HepG2 (cell line): ENCODE results near the gene THRA. TPM values are rescaled to one million over a fixed set of nuclear protein-coding genes. Genes with fewer than 3 reads are reported as not detected.
A peak's percentile ranks its signal among the peaks of the same experiment; 100 is the strongest.

Experiments used
- CC2D1A ChIP-seq: sonication (generic); formaldehyde crosslinking; IDR thresholded peaks from 2 replicates; pipeline ENCODE4 v1.8.1; 2023; ENCODE audit warnings: mild to moderate bottlenecking, missing genetic modification reagents
- DNMT3B ChIP-seq: conservative IDR thresholded peaks from 2 replicates; pipeline ENCODE4 v1.6.1; 2016; ENCODE audit warnings: missing biosample characterization, control low read depth
- FLYWCH1 ChIP-seq: sonication (generic); formaldehyde crosslinking; IDR thresholded peaks from 2 replicates; pipeline ENCODE4 v1.8.1; 2023; ENCODE audit warnings: mild to moderate bottlenecking, missing genetic modification reagents
- HDAC1 ChIP-seq: sonication (generic); formaldehyde crosslinking; IDR thresholded peaks from 2 replicates; pipeline ENCODE4 v1.5.1; 2020; ENCODE audit warnings: mild to moderate bottlenecking, missing genetic modification reagents
- HOXD1 ChIP-seq: sonication (generic); formaldehyde crosslinking; IDR thresholded peaks from 2 replicates; pipeline ENCODE4 v1.5.0; 2020; ENCODE audit warnings: missing genetic modification reagents
- KAT8 ChIP-seq: IDR thresholded peaks from 2 replicates; pipeline ENCODE4 v1.6.1; 2016; ENCODE audit warnings: missing genetic modification reagents, missing compliant biosample characterization
- KDM5A ChIP-seq: fragments of 200-600 bp; sonication (generic); IDR thresholded peaks from 2 replicates; pipeline ENCODE4 v1.7.0; 2018; ENCODE audit warnings: antibody characterized with exemption, mild to moderate bottlenecking, low read length, borderline replicate concordance
- NAIF1 ChIP-seq: sonication (generic); formaldehyde crosslinking; IDR thresholded peaks from 2 replicates; pipeline ENCODE4 v1.5.0; 2020; ENCODE audit warnings: mild to moderate bottlenecking, missing genetic modification reagents, borderline replicate concordance
- RFX1 ChIP-seq: fragments of 450-650 bp; IDR thresholded peaks from 2 replicates; pipeline ENCODE4 v1.6.1; 2017
- SAP130 ChIP-seq: IDR thresholded peaks from 2 replicates; pipeline ENCODE4 v1.6.1; 2016; ENCODE audit warnings: low read depth
- SIX4 ChIP-seq: sonication (generic); formaldehyde crosslinking; IDR thresholded peaks from 2 replicates; pipeline ENCODE4 v1.4.0; 2020; ENCODE audit warnings: missing genetic modification reagents
- SKI ChIP-seq: fragments of 450-650 bp; IDR thresholded peaks from one replicate; pipeline ENCODE4 v1.6.1; 2018; ENCODE audit warnings: mild to moderate bottlenecking; ENCODE audit not compliant: partially characterized antibody
- SNAPC2 ChIP-seq: sonication (generic); formaldehyde crosslinking; IDR thresholded peaks from 2 replicates; pipeline ENCODE4 v1.8.1; 2022; ENCODE audit warnings: mild to moderate bottlenecking, missing genetic modification reagents
- TMF1 ChIP-seq: sonication (generic); formaldehyde crosslinking; IDR thresholded peaks from 2 replicates; pipeline ENCODE4 v1.8.1; 2022; ENCODE audit warnings: low read depth, missing genetic modification reagents
- ZNF317 ChIP-seq: sonication (generic); formaldehyde crosslinking; IDR thresholded peaks from 2 replicates; pipeline ENCODE4 v1.5.0; 2020; ENCODE audit warnings: mild to moderate bottlenecking, missing genetic modification reagents
- ZNF33A ChIP-seq: sonication (generic); formaldehyde crosslinking; IDR thresholded peaks from 2 replicates; pipeline ENCODE4 v1.5.1; 2020; ENCODE audit warnings: missing genetic modification reagents, mild to moderate bottlenecking, moderate library complexity, borderline replicate concordance
- ZNF383 ChIP-seq: sonication (generic); formaldehyde crosslinking; IDR thresholded peaks from 2 replicates; pipeline ENCODE4 v1.4.0; 2020; ENCODE audit warnings: missing genetic modification reagents, mild to moderate bottlenecking, borderline replicate concordance
- ZNF558 ChIP-seq: sonication (generic); formaldehyde crosslinking; IDR thresholded peaks from 2 replicates; pipeline ENCODE4 v1.9.0; 2022; ENCODE audit warnings: mild to moderate bottlenecking, missing genetic modification reagents, borderline replicate concordance
- ZNF839 ChIP-seq: sonication (generic); formaldehyde crosslinking; IDR thresholded peaks from 2 replicates; pipeline ENCODE4 v1.4.0; 2020; ENCODE audit warnings: missing genetic modification reagents, mild to moderate bottlenecking, borderline replicate concordance
- ZNF879 ChIP-seq: sonication (generic); formaldehyde crosslinking; IDR thresholded peaks from 2 replicates; pipeline ENCODE4 v1.8.1; 2023; ENCODE audit warnings: missing genetic modification reagents
- polyA plus RNA-seq, 8 experiments: library from polyadenylated mRNA; depleted of rRNA in 3 of 8; stranded (reverse) in 7 of 8; unstranded in 1 of 8; fragments of >200 nt; fragmentation: Illumina TruSeq in 4 of 8; extraction: Trizol in 4 of 8; gene quantifications; 2 replicates each; pipeline versions ENCODE4 v1.2.1 to v1.2.3, GENCODE V29; 2011 to 2016; ENCODE audit warnings: low read depth in 4 of 8, missing spikeins in 1 of 8, mixed read lengths in 1 of 8; ENCODE audit not compliant: insufficient read depth in 1 of 8
- total RNA-seq, 5 experiments: library from RNA; depleted of rRNA; stranded (reverse); fragments of >200 nt; fragmentation: Illumina TruSeq; extraction: Trizol; gene quantifications; 2 replicates each; pipeline ENCODE4 v1.2.3, GENCODE V29; 2016; ENCODE audit warnings: low read depth in 1 of 5
- TF ChIP-seq, protein P1 (sequence below): sonication (generic); formaldehyde crosslinking; conservative IDR thresholded peaks from 2 replicates; pipeline ENCODE4 v1.4.0; 2020; ENCODE audit warnings: missing genetic modification reagents
- TF ChIP-seq, protein P2 (sequence below): sonication (generic); formaldehyde crosslinking; IDR thresholded peaks from 2 replicates; pipeline ENCODE4 v1.4.0; 2020; ENCODE audit warnings: mild to moderate bottlenecking, missing genetic modification reagents, borderline replicate concordance
- TF ChIP-seq, protein P3 (sequence below): sonication (generic); formaldehyde crosslinking; conservative IDR thresholded peaks from 2 replicates; pipeline ENCODE4 v1.4.0; 2020; ENCODE audit warnings: missing genetic modification reagents
- TF ChIP-seq, protein P4 (sequence below): sonication (generic); formaldehyde crosslinking; IDR thresholded peaks from 2 replicates; pipeline ENCODE4 v1.8.0; 2022; ENCODE audit warnings: mild to moderate bottlenecking, missing genetic modification reagents

The THRA gene
- total and polyA plus RNA-seq, 2 of the 13 experiments (the other 11 are each of a cell fraction or from before 2014, with no cell fraction given) = 8.0 to 9.9 TPM

DNA sequence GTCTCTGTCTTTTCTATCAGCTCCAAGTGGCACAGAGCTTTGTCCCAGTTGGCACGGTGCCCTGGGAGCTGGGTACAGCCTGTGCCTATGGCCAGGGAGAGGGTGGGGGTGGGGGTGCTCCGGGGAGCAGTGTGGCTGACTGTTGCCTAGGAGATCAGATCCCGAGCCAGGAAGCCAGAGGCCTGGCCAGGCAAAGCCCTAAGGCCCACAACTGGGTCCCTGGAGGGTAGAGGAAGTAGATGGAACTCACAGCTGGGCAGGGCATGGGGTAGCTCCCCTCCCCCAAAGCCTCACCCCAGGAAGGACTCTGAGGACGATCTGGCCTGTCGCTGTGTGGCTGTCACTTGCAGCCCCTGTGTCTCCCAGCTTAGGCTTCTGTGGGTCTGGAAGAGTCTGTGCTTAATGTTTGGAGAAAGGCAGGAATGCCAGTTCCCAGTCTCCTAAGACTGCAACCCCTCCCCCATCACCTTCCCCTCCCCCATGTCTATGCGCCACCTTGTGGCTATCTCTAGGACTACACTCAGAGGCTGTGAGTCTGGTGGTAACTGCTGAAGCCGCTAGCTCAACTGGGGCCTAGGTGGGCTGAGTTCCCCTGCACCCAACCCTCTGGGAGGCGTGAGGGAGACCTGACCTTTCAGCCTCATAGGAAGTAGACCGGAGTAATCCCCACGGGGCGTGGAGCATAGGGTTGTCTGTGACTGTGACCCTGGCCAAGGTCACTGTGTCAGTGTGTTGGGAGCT lies 12.6 kb downstream of the THRA start (continued):
- TF ChIP-seq CC2D1A (CRISPR knock-in tag) (no peak), KAT8 (CRISPR knock-in tag) (peak; percentile 47; the same call in 1 of the 2 replicates), HOXD1 (CRISPR knock-in tag) (no peak), DNMT3B (CRISPR knock-in tag) (no peak), ZNF317 (CRISPR knock-in tag) (no peak), FLYWCH1 (CRISPR knock-in tag) (no peak), NAIF1 (CRISPR knock-in tag) (no peak), ZNF558 (CRISPR knock-in tag) (no peak), ZNF33A (CRISPR knock-in tag) (no peak), SKI (peak; percentile 91), ZNF839 (CRISPR knock-in tag) (peak; percentile 13; the same call in 1 of the 2 replicates), ZNF879 (CRISPR knock-in tag) (no peak), KDM5A (no peak), SIX4 (CRISPR knock-in tag) (no peak), TMF1 (CRISPR knock-in tag) (no peak), RFX1 (no peak), SAP130 (CRISPR knock-in tag) (peak; percentile 60), ZNF383 (CRISPR knock-in tag) (no peak), HDAC1 (peak; percentile 76), SNAPC2 (CRISPR knock-in tag) (no peak)
- TF ChIP-seq, protein P1, sequence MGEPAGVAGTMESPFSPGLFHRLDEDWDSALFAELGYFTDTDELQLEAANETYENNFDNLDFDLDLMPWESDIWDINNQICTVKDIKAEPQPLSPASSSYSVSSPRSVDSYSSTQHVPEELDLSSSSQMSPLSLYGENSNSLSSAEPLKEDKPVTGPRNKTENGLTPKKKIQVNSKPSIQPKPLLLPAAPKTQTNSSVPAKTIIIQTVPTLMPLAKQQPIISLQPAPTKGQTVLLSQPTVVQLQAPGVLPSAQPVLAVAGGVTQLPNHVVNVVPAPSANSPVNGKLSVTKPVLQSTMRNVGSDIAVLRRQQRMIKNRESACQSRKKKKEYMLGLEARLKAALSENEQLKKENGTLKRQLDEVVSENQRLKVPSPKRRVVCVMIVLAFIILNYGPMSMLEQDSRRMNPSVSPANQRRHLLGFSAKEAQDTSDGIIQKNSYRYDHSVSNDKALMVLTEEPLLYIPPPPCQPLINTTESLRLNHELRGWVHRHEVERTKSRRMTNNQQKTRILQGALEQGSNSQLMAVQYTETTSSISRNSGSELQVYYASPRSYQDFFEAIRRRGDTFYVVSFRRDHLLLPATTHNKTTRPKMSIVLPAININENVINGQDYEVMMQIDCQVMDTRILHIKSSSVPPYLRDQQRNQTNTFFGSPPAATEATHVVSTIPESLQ (CRISPR knock-in tag) = no peak
- TF ChIP-seq, protein P2, sequence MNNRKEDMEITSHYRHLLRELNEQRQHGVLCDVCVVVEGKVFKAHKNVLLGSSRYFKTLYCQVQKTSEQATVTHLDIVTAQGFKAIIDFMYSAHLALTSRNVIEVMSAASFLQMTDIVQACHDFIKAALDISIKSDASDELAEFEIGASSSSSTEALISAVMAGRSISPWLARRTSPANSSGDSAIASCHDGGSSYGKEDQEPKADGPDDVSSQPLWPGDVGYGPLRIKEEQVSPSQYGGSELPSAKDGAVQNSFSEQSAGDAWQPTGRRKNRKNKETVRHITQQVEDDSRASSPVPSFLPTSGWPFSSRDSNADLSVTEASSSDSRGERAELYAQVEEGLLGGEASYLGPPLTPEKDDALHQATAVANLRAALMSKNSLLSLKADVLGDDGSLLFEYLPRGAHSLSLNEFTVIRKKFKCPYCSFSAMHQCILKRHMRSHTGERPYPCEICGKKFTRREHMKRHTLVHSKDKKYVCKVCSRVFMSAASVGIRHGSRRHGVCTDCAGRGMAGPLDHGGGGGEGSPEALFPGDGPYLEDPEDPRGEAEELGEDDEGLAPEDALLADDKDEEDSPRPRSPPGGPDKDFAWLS (CRISPR knock-in tag) = no peak
- TF ChIP-seq, protein P3, sequence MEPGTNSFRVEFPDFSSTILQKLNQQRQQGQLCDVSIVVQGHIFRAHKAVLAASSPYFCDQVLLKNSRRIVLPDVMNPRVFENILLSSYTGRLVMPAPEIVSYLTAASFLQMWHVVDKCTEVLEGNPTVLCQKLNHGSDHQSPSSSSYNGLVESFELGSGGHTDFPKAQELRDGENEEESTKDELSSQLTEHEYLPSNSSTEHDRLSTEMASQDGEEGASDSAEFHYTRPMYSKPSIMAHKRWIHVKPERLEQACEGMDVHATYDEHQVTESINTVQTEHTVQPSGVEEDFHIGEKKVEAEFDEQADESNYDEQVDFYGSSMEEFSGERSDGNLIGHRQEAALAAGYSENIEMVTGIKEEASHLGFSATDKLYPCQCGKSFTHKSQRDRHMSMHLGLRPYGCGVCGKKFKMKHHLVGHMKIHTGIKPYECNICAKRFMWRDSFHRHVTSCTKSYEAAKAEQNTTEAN (CRISPR knock-in tag) = no peak
- TF ChIP-seq, protein P4, sequence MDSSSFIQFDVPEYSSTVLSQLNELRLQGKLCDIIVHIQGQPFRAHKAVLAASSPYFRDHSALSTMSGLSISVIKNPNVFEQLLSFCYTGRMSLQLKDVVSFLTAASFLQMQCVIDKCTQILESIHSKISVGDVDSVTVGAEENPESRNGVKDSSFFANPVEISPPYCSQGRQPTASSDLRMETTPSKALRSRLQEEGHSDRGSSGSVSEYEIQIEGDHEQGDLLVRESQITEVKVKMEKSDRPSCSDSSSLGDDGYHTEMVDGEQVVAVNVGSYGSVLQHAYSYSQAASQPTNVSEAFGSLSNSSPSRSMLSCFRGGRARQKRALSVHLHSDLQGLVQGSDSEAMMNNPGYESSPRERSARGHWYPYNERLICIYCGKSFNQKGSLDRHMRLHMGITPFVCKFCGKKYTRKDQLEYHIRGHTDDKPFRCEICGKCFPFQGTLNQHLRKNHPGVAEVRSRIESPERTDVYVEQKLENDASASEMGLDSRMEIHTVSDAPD (CRISPR knock-in tag) = no peak
